ENCODE data around the gene MGAT4D. TPM values are rescaled to one million over a fixed set of nuclear protein-coding genes. Genes with fewer than 3 reads are reported as not detected.

MGAT4D gene
- total and polyA plus RNA-seq, 4 donors = not detected

DNA sequence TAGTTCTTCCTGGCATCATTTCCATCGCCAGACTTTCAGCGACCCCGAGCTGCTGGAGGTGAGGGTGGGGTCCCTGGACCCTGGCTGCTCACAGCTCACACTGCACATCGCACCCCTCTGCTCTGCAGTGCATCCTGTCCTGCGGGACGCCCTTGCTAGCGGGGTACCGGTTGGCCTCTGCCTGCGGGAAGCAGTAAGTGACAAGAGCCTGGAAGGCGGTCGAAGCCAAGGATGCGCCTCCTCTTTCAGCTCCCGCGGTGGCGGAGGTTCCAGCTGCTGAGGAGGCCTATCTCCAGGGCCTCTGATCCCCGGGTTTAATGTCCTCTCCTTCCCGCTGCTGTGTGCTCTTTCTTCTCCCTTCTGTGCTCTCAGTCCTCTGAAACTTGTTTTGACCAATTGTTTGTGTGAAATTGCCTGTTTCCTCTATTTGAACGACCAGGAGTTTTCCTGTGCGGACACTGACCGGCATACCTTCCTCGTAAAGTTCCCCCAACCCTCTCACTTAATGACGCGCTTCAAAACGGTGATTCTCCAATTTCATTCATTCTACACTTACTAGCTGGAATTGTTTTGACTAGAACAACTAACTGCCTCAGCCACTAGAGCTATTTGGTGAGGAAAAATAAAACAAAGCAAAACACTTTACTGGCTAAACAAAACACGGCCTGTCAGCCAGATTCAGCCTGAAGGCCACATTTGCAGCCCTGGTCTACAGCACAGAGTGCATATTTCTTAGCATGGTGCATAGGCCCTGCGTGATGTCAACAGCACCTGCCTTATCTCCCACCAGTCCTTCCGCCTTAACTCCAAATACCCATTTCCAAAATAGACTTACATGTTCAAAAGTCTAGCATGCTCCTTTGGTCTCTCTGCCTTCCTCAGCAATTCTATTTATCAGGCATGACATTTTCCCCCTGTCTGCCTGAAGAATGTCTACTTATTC is 28.0 kb downstream of the MGAT4D start:
- Histone ChIP-seq H3K4me3 (ENCODE audit: low read depth in 1 of 3, low read length in 3 of 3) (no peak overlapping the region), H3K9me3 (ENCODE audit: control insufficient read depth in 4 of 4, low read length in 3 of 4) (no peaks in the 10 kb centered on the region), H3K36me3 (ENCODE audit: control insufficient read depth in 4 of 4, insufficient read depth in 3 of 4, low read depth in 1 of 4, low read length in 3 of 4) (no peaks in the 10 kb centered on the region), H3K27me3 (ENCODE audit: control insufficient read depth in 4 of 4, insufficient read depth in 4 of 4, low read length in 3 of 4) (peaks cover 0 to 3% (median 0%) of the 10 kb centered on the region in 4 donors), H3K4me1 (ENCODE audit: control insufficient read depth in 4 of 4, insufficient read depth in 4 of 4, low read length in 3 of 4) (no peaks in the 10 kb centered on the region), H3K9ac (ENCODE audit: low read depth in 1 of 2, low read length in 2 of 2) (no peak overlapping the region), H3K27ac (ENCODE audit: low read depth in 1 of 2, low read length in 2 of 2) (no peak overlapping the region)
- TF ChIP-seq GABPA (IDR thresholded peaks at IDR 0.05 in 1 of 2, conservative IDR thresholded peaks at IDR 0.05 in 1 of 2) = no peak
- 60% methylated on average over 27 of the region's 27 CpGs for WGBS
- no peak for DNase-seq (ENCODE audit: low spot score)

DNA sequence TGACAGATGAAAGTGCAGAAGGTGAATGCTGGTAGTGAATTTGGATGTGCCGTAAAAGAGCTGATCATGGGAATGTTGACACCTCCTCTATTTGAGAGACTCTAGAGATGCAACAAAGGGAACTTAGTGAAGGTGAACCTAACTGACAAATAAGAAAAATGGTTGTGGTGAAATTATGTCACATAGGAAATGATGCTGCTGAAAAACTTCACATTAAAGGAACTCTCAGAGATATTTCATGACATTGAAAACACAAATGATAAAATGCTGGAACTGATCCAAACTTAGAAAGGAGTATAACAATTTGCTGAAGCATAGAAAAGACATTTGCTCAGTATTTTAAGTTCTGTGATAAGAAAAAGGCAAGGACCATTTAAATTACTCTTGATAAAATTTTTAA is 31.9 kb downstream of the MGAT4D start:
- Histone ChIP-seq H3K27ac (ENCODE audit: low read depth in 1 of 2, low read length in 2 of 2) (no peak overlapping the region), H3K4me1 (ENCODE audit: control insufficient read depth in 4 of 4, insufficient read depth in 4 of 4, low read length in 3 of 4) (no peaks in the 10 kb centered on the region), H3K27me3 (ENCODE audit: control insufficient read depth in 4 of 4, insufficient read depth in 4 of 4, low read length in 3 of 4) (peaks cover 0 to 3% (median 0%) of the 10 kb centered on the region in 4 donors), H3K9ac (ENCODE audit: low read depth in 1 of 2, low read length in 2 of 2) (no peak overlapping the region), H3K36me3 (ENCODE audit: control insufficient read depth in 4 of 4, insufficient read depth in 3 of 4, low read depth in 1 of 4, low read length in 3 of 4) (no peaks in the 10 kb centered on the region), H3K9me3 (ENCODE audit: control insufficient read depth in 4 of 4, low read length in 3 of 4) (no peaks in the 10 kb centered on the region), H3K4me3 (ENCODE audit: low read depth in 1 of 3, low read length in 3 of 3) (no peak overlapping the region)
- no peak for TF ChIP-seq FOXA2 (IDR thresholded peaks at IDR 0.05)
- TF ChIP-seq JUND (IDR thresholded peaks at IDR 0.05) = no peak
- TF ChIP-seq FOXA1 (IDR thresholded peaks at IDR 0.05) = no peak
- no peak for TF ChIP-seq YY1 (IDR thresholded peaks at IDR 0.05)
- no peak for TF ChIP-seq RXRA (IDR thresholded peaks at IDR 0.05)
- no peak for TF ChIP-seq RAD21 (IDR thresholded peaks at IDR 0.05)
- TF ChIP-seq, protein P1, sequence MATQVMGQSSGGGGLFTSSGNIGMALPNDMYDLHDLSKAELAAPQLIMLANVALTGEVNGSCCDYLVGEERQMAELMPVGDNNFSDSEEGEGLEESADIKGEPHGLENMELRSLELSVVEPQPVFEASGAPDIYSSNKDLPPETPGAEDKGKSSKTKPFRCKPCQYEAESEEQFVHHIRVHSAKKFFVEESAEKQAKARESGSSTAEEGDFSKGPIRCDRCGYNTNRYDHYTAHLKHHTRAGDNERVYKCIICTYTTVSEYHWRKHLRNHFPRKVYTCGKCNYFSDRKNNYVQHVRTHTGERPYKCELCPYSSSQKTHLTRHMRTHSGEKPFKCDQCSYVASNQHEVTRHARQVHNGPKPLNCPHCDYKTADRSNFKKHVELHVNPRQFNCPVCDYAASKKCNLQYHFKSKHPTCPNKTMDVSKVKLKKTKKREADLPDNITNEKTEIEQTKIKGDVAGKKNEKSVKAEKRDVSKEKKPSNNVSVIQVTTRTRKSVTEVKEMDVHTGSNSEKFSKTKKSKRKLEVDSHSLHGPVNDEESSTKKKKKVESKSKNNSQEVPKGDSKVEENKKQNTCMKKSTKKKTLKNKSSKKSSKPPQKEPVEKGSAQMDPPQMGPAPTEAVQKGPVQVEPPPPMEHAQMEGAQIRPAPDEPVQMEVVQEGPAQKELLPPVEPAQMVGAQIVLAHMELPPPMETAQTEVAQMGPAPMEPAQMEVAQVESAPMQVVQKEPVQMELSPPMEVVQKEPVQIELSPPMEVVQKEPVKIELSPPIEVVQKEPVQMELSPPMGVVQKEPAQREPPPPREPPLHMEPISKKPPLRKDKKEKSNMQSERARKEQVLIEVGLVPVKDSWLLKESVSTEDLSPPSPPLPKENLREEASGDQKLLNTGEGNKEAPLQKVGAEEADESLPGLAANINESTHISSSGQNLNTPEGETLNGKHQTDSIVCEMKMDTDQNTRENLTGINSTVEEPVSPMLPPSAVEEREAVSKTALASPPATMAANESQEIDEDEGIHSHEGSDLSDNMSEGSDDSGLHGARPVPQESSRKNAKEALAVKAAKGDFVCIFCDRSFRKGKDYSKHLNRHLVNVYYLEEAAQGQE (IDR thresholded peaks at IDR 0.05) = no peak
- TF ChIP-seq, protein P2, sequence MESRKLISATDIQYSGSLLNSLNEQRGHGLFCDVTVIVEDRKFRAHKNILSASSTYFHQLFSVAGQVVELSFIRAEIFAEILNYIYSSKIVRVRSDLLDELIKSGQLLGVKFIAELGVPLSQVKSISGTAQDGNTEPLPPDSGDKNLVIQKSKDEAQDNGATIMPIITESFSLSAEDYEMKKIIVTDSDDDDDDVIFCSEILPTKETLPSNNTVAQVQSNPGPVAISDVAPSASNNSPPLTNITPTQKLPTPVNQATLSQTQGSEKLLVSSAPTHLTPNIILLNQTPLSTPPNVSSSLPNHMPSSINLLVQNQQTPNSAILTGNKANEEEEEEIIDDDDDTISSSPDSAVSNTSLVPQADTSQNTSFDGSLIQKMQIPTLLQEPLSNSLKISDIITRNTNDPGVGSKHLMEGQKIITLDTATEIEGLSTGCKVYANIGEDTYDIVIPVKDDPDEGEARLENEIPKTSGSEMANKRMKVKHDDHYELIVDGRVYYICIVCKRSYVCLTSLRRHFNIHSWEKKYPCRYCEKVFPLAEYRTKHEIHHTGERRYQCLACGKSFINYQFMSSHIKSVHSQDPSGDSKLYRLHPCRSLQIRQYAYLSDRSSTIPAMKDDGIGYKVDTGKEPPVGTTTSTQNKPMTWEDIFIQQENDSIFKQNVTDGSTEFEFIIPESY (IDR thresholded peaks at IDR 0.05) = no peak
- TF ChIP-seq, protein P3, sequence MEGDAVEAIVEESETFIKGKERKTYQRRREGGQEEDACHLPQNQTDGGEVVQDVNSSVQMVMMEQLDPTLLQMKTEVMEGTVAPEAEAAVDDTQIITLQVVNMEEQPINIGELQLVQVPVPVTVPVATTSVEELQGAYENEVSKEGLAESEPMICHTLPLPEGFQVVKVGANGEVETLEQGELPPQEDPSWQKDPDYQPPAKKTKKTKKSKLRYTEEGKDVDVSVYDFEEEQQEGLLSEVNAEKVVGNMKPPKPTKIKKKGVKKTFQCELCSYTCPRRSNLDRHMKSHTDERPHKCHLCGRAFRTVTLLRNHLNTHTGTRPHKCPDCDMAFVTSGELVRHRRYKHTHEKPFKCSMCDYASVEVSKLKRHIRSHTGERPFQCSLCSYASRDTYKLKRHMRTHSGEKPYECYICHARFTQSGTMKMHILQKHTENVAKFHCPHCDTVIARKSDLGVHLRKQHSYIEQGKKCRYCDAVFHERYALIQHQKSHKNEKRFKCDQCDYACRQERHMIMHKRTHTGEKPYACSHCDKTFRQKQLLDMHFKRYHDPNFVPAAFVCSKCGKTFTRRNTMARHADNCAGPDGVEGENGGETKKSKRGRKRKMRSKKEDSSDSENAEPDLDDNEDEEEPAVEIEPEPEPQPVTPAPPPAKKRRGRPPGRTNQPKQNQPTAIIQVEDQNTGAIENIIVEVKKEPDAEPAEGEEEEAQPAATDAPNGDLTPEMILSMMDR (IDR thresholded peaks at IDR 0.05; ENCODE audit: low read depth, low read length, missing input control) = no peak
- no peak for TF ChIP-seq HNF4G (IDR thresholded peaks at IDR 0.05)
- TF ChIP-seq SP1 (IDR thresholded peaks at IDR 0.05) = no peak
- TF ChIP-seq GABPA (IDR thresholded peaks at IDR 0.05 in 1 of 2, conservative IDR thresholded peaks at IDR 0.05 in 1 of 2) = no peak
- TF ChIP-seq TAF1 (conservative IDR thresholded peaks at IDR 0.05) = no peak
- 88% methylated on average over 1 of the region's 1 CpG for WGBS
- DNase-seq (ENCODE audit: low spot score) = no peak
